Stimulated activated CD8-positive, alpha-beta memory T cell treated with anti-CD3 and anti-CD28 coated beads, Interleukin-7, amount 100 ng/mL, for 24 hours (primary cell): ENCODE measurements around the gene TARS2.

Experiments
- DNase-seq: peaks from one replicate; pipeline ENCODE4 v3.0.0-alpha.2; 2020; ENCODE audit warnings: low read depth

Gene TARS2, protein sequence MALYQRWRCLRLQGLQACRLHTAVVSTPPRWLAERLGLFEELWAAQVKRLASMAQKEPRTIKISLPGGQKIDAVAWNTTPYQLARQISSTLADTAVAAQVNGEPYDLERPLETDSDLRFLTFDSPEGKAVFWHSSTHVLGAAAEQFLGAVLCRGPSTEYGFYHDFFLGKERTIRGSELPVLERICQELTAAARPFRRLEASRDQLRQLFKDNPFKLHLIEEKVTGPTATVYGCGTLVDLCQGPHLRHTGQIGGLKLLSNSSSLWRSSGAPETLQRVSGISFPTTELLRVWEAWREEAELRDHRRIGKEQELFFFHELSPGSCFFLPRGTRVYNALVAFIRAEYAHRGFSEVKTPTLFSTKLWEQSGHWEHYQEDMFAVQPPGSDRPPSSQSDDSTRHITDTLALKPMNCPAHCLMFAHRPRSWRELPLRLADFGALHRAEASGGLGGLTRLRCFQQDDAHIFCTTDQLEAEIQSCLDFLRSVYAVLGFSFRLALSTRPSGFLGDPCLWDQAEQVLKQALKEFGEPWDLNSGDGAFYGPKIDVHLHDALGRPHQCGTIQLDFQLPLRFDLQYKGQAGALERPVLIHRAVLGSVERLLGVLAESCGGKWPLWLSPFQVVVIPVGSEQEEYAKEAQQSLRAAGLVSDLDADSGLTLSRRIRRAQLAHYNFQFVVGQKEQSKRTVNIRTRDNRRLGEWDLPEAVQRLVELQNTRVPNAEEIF

DNA sequence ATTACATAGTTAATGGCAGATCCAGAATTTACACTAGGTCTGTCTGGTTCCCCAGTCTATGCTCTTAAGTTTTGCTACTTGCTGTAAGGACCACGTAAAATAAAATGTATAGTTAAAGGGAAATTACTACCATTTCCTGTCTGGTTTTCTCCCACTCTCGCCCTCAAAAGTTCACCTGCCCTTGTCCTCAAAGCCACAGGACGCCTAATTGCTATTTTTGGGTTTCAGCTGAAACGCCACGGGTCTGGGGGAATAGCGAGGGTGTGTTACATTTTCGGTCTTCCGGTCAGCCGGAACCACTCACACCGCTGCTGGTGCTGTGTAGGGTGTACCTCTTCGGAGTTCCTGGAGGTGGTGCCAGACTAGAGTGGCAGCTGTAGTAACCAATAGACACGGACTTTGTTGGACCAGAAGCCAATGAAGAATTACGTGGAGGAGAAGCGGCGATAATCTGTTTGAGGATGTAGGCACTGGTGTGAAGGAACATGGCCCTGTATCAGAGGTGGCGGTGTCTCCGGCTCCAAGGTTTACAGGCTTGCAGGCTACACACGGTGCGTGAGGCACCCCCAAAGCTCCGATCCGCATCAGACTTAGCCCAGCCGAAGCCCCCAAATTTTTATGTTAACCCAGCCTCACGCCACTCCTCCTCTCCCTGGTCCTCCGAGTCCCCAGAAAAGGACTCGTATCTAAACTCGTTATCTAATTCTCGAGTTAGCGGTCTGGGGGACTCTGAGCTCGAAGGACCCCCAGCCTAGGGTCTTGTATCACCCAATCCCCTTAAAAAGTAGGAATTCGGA, at the start of gene TARS2:
TARS2 (plus strand) TSS at position 454 of the 797 bp plus-strand sequence; CDS start at position 486, 32 bp downstream.
- DNase-seq: peak; percentile 88

DNA sequence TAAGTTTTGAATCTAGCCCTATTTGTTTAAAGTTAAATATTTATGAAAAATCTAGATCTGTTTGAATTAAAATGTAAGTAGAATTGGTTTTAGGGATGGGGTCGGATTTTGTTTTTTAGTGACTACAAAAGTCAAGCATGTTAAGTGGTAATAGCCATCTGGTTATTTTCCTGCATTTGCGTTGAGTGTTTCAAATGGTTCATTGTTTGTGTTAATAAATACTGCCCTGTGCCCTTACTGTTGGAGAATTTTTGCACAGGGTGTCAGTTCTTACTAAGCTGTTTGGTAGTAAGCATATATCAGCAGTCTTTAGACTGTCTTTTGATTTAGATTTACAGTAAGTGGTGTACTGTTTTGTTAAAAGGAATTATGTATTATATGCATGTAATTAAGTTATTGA, 46.1 kb upstream of the TARS2 start:
- DNase-seq: no peak

DNA sequence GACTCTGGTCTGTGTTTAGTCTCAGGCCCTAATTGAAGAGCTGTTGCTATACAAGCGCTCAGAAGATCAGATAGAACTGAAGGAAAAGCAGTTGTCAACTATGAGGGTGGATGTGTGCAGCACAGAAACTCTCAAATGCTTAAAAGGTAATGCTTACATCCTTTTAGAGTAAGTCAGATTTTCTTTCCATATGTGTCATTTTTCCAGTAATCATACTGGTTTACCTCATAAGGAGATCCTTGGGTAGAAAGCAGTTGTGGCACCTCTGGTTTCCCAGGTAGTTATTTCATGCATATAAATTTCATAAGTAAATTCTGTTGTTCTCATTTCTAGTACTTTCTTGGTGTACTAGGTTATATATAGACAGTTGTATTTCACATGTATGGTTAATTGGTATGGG, 43.0 kb upstream of the TARS2 start:
- no peak for DNase-seq

DNA sequence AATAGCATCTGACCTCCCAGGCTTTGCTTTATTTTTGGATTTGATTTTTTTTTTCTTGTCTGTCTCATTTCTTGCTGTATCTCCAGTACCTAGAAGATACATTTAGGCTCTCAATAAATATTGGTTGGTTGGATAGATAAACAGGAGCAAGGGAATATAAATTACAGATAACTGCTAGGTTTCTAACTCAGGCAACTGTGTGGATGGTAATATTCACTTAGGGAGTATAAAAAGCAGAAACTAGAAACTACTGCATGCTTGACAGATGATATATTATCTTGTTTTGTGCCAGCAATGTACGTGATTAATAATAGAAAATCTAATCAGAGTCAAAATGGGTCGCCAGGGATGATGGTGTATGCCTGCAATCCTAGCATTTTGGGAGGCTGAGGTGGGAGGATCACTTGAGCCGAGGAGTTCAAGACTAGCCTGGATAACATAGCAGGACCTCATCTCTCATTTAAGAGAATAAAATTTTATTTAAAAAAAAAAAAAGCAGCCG, 31.0 kb upstream of the TARS2 start:
- no peak for DNase-seq

DNA sequence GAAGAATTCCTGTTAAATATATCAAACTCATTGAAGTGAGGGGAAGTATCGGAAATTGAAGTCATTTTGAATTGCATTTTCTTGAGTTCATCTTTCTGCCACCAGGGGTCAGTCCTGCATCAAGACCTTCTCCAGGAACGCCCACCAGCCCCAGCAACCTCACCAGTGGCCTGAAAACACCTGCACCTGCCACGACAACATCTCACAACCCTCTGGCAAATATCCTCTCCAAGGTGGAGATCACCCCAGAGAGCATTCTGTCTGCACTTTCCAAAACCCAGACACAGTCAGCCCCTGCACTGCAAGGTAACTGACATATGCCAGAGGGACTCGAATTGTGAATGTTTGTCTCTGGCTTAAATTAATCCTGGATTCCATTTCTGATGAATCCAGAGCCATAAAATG, 22.8 kb upstream of the TARS2 start:
- DNase-seq: peak; percentile 38

DNA sequence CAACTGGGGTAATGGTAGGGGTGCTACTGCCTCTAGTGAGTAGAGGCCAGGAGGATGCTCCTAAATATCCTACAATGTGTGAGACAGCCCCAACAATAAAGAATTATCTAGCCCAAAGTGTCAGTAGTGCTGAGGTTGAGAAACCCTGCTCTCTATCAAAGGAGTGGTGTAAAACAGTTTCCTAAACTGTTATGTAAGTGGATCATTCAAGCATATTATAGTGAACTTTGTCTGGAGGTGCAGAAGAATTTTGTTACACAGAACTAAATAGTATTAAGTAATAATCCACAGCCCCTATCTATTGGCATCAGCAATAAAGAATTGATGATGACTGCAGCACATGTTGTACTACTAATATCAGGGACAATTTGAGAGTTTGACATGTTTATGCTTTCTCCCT, 20.3 kb upstream of the TARS2 start:
- DNase-seq: no peak

DNA sequence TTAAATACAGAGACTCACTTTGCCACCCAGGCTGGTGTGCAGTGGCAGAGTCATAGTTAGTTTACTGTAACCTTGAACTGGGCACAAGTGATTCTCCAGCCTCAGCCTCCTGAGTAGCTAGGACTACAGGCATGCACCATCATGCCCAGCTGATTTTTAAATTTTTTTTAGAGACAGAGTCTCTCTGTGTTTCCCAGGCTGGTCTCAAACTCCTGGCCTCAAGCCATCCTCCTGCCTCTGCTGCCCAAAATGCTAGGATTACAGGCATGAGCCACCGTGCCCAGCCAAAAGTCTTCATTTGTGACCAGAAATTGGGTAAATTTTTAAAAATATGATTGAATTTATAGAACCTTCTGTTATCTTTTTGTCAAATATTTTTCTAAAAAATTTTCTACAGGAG, 17.9 kb upstream of the TARS2 start:
- no peak for DNase-seq

DNA sequence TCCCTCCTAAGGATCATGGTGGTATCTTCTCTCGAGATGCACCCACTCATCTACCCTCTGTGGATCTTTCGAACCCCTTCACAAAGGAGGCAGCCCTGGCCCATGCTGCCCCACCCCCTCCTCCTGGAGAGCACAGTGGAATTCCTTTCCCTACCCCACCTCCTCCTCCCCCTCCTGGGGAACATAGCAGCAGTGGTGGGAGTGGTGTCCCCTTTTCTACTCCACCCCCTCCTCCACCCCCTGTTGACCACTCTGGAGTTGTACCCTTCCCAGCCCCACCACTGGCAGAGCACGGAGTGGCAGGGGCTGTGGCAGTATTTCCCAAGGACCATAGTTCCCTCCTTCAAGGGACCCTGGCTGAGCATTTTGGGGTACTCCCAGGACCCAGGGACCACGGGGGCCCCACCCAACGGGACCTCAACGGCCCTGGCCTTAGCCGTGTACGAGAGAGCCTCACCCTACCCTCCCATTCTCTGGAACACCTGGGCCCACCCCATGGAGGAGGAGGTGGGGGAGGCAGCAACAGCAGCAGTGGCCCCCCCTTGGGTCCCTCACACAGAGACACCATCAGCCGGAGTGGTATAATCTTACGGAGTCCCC, 14.5 kb upstream of the TARS2 start:
- DNase-seq: no peak

DNA sequence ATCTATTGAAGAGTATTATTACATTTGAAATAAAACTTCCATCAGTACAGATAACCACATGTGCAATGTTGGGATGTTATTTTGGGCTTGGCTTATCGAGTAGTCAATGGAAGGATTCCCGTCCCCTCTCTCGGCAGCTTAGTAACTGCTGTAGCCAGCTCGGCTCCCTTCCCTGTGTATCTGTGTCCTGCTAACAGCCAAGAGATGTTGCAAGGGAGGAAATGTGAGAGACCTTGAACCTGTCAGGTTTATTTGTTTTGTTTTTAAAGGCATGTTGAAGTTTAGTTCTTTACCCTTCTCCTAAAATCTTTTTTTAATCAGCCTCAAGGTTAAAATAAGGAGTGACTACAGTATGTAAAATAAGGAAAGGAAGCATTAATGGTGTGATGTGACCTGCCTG, 13.6 kb upstream of the TARS2 start:
- DNase-seq: no peak

DNA sequence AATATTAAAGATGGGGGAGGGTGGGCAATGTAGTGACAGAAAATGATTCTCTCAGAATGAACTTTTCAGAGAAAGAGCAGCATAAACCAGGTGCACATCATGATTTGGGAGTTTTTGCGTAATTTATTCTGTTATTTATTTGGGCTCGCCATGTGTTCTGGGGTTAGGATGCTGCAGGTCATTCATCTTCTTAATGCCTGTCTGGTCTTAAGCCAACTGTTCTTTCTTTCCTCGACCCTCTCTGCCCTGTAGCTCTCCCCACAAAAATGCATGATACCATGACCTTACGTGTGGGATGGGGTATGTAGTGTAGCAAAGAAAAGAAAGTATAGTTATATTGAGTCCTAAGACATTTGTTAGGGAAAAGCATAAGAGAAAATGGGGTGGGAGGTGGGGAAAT, 12.3 kb upstream of the TARS2 start:
- DNase-seq: no peak

DNA sequence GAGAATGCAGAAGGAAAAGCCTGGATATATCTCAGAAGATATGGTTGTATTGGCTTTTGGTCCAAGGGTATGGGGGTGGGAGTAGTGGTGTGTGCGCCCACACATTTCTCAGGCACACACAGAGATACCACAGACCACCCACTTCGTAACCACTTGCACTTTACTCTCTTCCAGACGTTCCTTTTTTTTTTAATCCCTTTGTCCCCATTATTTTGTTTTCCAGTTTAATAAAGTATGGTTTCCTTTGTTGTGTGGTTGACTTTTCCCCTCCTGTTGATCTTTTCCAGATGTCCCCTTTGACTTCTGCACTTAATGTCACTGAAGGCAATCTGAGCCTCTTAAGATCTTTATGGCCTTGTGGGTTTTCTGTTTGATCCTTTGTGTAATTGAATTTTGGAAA, 10.5 kb upstream of the TARS2 start:
- DNase-seq: no peak

DNA sequence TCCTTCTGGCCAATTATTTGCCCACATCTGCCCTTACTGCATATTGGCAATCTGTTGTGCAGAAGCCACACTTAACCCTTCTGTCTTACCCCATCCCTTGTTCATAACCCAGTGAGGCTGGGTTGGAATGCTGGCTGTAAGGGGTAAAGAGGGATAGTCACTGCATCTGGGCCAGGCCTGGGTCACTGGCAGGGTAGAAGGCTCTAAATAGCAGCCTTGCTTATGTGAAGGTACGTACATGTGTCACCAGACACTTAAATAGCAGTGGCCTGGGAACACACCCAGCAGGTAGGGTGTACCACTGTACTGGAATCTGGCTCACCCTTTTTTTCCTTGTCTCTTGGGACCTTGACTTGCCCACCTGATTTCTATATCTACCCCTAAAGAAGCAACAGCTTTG, 9.9 kb upstream of the TARS2 start:
- DNase-seq: no peak

DNA sequence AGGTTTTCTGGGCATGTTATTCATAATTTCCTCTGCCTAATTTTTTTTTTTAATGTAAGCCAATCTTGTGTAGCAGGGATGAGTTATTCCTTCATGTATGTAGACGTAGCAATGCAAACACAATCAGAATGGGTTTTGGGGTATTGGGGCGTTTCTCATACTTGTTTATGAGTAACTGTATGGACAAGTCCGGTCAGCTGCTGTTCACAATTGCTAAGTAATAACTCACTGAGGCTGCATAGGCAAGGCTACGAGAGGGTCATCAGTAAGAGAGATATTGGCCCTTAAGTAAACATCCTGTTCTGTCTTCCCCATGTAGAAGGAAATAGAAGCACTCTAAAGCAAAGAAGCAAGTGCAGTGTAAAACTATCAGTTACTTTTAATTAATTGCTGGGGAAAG, 9.5 kb upstream of the TARS2 start:
- no peak for DNase-seq

DNA sequence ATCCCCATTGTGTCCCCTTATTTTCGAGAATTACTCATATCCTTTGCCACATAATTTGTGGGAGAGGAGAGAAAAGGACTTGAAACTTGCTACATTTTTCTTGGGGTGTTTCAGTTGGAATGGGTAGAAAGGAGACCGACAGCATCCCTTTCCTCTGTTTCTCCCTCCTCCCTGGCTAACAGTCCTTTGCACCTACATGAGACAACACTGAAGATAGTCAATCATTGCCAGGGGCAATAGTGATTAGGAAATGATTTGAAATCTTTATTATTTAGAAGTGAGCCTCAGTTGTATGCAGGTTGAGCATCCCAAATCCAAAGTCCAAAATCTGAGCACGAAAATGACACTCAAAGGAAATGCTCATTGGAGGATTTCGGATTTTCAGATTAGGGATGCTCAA, 7.8 kb upstream of the TARS2 start:
- no peak for DNase-seq

DNA sequence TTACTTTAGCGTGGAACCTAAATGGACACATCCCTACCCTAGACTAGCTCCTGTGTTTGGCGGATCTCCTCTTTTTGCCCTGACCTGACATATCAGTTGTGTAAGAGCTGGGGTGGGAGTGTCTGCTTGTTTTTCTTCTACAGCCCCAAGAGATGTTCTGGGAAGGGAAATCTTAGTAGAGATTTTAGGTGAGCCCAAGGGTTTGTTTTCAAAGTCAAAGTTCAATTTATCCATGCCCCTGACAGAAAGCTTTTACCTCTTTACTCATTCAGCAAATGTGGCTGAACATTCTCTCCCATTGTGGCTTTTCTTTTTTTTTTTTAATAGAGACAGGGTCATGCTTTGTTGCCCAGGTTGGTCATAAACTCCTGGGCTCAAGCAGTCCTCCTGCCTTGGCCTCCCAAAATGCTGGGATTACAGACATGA, 7.3 kb upstream of the TARS2 start:
- DNase-seq: no peak

DNA sequence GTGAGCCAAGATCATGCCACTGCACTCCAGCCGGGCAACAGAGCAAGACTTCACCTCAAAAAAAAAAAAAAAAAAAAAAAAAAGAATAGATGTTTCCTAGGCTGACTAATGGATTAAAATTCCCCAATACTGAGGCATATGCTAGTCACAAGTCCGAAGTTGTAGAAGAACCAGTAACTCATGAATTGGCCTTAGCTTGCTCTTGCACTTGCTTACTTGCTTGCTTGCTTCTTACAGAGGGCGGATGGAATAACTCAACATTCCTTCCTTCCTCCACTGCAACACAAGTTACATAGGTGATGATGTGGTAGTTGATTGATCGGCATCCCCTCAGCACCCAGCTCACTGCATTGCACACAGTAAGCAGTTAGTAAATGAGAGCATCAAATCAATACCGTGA, 2.8 kb upstream of the TARS2 start:
- no peak for DNase-seq

DNA sequence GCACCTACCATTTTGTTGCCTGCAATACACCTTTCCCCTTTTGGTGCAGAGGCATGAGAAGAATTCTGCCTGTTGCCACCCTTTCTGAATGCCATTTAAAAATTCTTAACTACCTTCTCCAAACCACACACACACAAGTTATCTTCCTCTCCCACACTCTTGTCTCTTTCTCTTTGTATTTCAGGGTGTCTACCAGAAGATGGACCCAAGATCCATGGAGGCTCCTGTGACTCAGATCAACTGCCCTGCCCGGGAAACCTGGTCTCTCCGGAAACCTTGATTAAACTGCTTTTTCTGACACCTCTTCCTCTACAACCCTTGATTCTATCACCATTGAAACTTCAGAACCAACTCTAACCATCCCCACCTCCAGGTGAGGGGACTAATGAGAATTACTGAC, 2.4 kb upstream of the TARS2 start:
- no peak for DNase-seq

DNA sequence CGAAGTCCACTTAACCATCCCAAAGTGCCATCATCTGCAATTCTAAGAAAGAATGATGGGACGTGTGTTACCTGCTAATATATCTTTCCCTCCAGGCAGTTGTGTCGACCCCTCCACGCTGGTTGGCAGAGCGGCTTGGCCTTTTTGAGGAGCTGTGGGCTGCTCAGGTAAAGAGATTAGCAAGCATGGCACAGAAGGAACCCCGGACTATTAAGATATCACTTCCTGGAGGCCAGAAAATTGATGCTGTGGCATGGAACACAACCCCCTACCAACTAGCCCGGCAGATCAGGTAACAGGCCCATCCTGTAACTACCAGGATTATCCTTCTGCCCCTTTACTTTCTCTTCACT, 520 bp downstream of the TARS2 start:
- no peak for DNase-seq

DNA sequence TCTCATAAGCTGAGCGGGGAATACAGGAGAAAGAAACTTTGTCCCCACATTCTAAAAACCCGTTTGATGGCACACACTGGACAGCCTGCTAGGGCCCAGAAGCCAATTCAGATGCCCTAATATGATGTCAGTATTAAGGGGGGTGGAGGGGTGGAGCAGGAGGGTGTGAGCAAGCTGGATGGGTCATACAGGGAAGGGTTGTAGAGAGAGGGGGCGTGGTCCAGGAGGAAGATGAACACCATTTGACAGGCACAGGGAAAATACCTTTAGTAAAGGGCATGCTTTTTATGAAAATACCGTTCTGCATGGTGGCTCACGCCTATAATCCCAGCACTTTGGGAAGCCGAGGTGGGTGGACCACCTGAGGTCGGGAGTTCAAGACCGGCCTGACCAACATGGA, 6.0 kb downstream of the TARS2 start:
- no peak for DNase-seq

DNA sequence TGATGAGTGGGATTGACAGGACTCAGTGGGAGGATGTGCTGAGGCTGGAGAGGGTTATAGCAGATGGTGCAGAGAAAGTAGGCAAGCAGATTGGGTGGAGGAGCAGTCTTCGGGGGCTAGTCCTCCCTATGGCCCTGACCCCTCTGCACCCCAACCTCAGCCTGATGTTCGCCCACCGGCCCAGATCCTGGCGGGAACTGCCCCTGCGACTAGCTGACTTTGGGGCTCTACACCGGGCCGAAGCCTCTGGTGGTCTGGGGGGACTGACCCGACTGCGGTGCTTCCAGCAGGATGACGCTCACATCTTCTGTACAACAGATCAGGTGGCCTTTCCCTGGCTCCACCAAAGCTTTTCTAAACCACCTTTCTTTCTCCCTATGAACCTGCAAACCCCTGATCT, 11.1 kb downstream of the TARS2 start:
- DNase-seq: no peak

DNA sequence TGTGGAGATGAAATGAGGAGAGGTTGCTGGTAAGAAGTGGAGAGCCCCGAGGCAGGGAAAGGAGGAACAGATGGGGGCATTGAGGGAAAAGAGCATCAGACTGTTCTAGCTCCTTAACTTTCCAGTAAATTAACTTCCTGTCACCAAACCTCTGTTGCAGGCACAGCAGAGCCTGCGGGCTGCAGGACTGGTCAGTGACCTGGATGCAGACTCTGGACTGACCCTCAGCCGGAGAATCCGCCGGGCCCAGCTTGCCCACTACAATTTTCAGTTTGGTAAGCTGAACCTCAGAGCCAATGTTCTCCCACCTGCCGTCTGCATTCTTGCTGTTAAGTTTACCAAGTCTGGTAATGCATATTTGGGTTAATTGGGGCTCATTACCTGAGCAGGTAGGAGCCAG, 18.2 kb downstream of the TARS2 start:
- DNase-seq: no peak
